Skin of body (tissue), 2 donors: ENCODE data around the gene BRCC3. TPM values are rescaled to one million over a fixed set of nuclear protein-coding genes. Genes with fewer than 3 reads are reported as not detected.
A peak's percentile ranks its signal among the peaks of the same experiment; 100 is the strongest.

Source experiments
- DNase-seq: peaks from one replicate; lab custom pipeline; 2025; lab: John Stamatoyannopoulos, UW
- total RNA-seq: library from RNA; depleted of rRNA; stranded (reverse); fragments of >200 nt; gene quantifications from one replicate; pipeline ENCODE4 v1.2.3, GENCODE V29; 2014

BRCC3 gene
- total RNA-seq: 12.1 TPM

DNA sequence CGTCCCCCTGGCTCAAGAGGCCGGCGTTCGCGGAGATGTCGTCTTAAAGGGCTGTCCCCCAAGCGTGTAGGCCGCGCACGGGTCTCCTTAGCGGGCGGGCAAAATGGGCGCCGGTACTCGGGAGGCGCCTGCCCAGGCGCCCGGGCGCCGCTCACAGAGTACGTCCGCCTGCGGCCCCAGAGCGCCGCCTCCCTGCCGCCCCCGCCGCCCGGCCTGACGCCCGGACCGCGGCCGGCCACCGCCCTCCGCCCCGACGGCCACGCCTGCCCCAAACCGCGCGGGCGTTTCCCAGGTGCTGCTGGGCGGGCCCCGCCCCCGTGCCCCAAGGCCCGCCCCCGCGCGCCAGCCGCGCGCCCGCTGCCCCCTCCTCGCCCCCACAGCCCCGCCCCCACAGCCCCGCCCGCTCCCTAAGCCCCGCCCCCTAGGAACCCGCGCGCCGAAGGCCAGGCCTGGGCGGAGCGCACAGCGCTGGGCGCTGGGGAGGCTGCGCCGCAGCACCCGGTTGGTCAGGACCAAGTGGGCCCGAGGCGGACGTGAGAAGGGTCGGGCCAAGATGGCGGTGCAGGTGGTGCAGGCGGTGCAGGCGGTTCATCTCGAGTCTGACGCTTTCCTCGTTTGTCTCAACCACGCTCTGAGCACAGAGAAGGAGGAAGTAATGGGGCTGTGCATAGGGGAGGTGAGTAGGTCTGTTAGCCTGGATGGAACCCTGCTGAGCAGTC is at the start of gene BRCC3, which contains the start of the genes CMC4 and MTCP1:
Gene BRCC3 (plus strand): TSS at position 534 of the 719 bp plus-strand sequence. CDS start 20 bp downstream, at position 554.
Gene CMC4 (minus strand): TSS at position 162 of the 719 bp plus-strand sequence. CDS start 7,113 bp downstream, outside the sequence.
Gene MTCP1 (minus strand): TSS at position 162 of the 719 bp plus-strand sequence. CDS start 5,126 bp downstream, outside the sequence.
- peak; percentile 61 for DNase-seq

DNA sequence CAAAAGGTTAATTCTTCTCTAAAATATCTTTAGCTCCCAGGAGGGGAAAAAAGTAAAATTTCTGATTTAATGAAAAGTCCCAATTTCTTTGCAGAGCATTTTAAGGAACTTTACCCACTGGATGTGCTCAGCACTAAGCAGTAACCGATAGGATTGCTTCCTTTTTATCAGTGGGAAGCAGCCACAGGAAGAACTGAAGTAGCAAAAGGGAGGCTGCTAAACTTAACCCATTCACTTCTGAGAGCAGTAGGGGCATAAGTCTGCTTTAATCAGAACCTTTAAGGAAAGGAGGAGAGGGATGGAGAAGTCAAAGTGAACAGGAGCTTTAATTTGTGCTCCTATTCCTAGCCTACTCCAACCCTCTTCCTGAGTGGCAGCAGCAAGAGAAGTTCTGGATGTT is 48.7 kb upstream of the BRCC3 start, which contains the start of gene F8:
Gene F8 (minus strand): TSS at position 139 of the 400 bp plus-strand sequence. CDS start 171 bp downstream, outside the sequence.
- DNase-seq: no peak

DNA sequence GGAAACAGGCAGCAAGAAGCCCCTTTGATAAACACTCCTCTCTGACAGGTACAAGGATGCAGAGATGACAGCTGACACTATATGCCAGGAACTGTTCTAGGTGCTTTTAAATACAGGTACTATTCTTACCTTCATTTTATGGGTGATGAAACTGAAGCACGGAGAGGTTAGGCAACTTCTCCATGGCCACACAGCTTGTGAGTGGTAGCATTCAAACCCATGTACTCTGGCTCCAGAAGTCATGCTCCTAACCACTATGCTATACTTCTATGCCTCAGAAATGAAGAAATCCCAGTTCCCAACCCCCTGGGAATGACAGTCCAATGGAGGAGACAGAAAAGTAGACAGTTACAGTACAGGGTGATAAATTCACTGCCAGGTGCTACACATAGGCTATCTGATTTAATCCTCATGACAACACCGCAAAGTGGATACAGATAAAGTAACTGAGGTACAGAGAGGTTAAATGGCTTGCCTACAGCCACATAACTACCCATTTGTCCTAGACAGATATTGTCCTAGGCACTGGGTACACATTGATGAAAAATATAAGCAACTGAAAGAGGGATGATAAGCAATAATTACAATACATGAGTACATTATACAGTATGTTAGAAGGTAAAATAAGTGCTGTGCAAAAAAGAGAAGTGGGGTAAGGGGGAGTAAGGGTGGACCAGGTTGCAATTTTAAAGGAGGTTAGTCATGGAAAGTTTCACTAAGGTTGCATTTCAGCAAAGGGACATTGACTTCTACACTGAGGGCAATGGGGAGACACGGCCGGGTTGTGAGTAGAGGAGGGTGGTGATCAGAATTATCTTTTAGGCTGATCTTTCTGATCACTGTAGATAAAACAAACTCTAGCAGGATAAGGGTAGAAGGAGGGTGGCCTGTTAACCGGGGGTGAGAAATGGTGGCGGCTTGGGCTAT is 47.1 kb upstream of the BRCC3 start:
- no peak for DNase-seq

DNA sequence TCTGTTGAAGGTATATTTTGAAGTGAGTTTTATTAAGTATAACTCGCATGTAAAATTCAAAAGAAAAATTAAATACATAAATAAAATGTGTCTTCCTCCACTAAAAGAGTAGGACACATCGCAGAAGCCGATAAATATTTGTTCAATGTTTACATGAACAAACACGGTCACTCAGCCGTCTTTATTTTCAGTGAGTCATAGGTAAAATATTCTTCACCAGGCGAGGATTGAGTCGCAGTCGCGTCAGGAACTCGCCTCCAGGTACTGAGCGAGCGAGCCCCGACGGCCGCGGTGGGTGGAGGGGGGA is 44.9 kb upstream of the BRCC3 start:
- no peak for DNase-seq

DNA sequence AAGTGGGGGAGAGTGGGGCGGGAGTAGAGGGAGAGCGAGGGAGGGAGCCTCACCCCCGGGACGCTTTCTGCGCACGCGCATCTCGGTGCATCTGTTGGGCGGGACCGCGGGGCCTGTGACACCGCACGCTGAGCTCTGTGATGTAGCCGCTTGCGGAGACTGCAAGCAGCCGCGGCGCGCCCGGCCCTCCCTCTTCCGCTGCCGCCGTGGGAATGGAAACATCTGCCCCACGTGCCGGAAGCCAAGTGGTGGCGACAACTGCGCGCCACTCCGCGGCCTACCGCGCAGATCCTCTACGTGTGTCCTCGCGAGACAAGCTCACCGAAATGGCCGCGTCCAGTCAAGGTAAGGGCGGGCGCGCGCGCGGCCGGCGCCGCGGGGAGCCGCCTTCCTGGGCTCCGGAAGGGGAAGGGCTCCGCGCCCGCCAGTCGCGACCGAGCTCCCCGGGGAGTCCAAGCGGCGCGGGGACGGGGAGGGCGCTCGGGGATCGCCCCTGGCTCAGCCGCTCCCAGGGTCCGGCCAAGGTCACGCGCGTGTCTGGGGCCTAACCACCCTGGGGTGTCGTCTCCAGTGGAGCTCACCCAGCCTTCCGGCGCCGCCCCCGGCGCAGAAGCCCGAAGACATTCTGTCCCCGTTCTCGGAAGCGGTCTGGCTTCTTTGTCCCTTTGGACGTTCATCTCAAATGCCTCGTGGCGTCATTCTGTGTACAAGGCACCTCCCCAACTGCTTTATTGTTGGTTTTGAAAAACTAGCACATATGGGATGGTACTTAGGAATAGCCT is 44.4 kb upstream of the BRCC3 start, which contains the start of gene FUNDC2:
Gene FUNDC2 (plus strand): TSS at position 118 of the 782 bp plus-strand sequence. CDS start 95 bp downstream, at position 213.
- peak; percentile 94 for DNase-seq

DNA sequence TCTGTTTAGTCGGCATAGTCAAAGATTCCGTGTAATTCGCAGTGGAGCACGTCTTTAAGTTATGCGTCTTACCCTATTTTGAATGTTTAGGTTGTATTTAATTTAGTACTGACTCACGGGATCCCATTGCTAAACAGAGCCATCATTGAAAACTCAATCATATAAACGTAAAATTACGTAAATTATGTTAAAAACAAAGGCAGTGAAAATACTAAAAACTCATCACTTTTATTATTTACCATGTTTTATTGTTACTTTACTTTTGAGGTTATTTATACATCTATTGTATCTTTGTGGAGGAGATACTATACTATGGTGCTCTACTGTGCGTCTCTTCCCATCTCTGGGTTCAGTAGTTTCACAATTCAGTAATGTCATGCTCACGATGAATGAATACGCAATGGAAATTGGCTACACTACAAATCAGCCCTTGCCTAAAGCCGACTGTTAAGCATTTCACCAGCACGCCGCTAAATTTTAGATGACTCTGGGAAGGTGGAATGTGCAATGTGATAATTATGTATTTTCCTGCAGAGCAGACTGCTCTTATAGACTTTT is 43.7 kb upstream of the BRCC3 start:
- DNase-seq: peak; percentile 50

DNA sequence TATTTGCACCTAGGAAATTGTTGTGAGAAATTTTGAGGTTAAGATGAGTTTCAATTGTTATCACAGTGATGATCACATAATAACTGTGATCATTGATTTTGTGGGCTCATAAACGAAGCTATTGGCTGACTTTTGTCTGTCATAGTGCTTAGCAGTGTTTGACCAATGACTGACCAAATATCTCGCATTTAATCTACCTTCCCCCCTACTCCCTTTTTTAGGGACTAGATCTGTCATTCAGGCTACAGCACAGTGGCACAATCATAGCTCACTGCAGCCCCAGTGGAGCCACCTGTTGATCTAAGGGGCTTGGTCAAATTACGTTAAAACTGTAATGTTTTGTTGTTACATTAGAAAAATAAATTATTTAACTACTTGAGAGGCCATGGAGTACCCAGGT is 43.2 kb upstream of the BRCC3 start:
- DNase-seq: no peak

DNA sequence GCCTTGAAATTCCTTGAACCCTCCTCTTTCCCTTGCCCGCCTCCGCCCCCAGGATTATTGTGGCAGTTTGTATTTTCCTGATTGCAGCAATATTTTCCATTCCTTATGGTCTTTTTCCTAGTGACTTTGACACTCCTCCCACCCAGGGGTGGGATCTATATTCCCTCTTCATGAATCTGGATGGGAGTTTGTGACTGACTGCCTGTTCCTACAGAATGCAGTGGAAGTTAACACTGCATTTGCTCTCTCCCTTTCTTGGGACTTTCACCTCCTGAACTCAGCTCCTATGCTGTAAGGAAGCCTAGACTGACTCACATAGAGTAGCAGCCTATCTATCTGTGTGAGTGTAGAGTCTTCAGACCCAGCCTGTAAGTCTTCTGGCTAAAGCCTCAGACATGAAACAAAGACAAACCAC is 42.4 kb upstream of the BRCC3 start:
- no peak for DNase-seq

DNA sequence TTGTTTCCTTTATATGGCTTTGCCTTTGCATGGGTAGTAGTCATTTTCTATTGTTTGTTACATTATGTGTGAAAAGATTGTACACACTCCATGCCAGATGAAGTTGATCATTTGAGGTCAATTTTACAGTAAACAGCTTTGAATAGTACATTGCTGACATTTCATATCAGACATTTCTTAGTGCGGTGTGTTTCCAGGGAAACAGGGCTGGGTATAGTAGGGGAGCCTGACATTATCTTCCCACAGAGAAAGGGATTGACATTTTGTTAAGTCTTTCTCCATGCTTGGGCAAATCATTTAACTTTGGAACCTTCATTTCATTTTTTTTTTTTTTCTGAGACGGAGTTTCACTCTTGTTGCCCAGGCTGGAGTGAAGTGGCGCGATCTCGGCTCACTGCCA is 39.7 kb upstream of the BRCC3 start:
- no peak for DNase-seq

DNA sequence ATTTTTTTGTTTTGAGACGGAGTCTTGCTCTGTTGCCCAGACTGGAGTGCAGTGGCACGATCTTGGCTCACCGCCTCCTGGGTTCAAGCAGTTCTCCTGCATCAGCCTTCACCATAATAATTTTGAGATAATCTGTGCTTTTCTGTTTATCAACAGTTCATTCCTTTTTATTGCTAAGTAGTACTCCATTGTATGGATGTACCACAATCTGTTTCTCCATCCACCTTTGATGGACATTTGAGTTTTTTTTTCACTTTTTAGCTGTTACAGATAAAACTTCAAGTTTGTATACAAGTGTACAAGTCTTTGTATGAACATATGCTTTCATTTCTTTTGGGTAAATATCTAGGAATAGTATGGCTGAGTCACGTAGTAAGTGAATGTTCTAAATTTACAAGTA is 35.6 kb upstream of the BRCC3 start:
- DNase-seq: no peak

DNA sequence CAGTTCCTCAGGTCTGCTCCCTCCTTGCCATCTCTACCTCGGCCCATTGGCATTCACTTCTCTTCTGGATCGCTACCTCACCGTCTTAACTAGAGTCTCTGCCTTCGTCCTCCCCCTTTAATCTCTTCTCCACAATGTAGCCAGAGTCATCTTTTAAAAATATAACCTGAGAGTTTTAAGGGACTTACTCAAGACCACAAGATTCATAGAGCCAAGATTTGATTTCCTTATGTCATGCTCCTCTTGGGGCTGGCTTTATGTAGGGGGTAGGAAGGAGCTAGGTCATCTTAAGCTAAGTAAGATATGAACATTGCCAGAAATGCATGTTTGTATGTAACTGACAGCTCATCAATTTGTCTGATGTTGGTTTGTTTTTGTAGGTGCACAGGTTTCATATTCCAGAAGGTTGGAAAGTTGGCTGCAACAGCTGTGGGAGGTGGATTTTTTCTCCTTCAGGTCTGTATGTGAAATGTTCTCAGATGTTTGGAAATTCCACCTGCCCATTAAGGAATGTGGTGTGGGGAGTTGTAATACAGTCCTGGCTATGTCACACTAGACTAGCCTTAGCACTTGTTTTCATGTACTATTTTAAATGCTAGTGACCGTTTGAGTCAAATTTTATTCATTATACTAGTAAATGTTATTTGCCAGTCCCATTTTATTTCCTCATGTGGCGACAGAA is 25.0 kb upstream of the BRCC3 start:
- no peak for DNase-seq

DNA sequence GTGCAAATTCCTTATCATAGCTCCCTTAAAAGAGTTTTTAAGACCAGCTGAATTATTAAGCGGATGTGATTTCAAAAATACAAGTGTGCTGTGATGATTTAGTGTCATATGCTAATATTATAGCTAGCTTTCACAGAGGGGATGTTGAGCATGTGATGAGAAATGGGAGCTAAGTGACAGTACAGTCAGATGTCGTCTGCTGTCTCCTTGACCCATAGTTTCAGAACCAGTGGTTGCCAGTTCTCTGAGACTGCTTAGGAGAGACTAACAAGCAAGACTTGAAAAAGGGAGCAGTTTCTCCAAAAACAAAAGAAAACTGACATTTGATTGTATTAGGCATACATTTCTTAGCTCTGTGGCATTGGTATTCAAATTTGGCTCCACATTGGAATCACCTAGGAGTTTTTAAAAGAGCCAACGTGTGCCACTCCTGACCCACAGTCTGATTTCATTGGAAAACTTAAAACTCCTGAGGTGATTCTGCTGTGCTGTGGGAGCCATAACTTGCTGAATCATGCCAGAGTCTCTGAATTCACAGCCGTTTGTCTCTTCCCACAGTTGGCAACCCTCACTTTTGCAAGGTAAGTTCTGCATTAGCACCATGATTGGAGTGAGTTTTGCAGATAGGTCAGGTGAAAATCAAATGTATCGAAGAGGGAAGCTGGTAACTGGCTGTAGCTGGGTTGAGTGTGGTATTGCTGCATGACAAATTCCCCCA is 24.3 kb upstream of the BRCC3 start:
- DNase-seq: no peak

DNA sequence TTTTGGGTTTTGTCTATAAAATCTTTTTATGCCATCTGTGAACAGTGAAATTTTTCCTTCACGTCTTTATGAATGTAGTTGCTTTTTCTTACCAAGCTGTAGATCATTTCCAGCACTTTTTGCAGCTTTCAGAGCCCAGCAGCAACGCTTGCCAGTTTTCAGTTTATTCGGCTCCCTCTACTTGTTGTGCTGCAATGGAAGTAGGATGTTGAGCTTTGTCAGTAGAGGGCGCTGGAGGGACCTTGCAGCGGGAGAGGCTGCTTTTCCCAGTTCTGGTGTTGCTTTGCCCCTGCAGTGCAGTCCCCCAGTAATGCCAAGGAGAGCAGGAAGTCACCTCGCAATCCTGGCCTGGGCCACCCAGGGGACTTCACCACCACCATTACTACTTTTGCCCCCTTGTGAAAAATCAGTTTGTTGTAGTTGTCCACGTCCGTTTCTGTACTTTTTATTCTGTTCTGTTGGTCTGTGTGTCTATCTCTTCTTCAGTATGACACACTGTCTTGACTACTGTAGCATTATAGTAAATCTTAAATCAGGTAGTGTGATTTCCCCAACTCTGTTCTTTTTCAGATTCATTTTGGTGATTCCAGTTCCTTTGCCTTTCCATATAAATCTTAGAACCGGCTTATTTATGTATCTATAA is 22.2 kb upstream of the BRCC3 start:
- DNase-seq: no peak

DNA sequence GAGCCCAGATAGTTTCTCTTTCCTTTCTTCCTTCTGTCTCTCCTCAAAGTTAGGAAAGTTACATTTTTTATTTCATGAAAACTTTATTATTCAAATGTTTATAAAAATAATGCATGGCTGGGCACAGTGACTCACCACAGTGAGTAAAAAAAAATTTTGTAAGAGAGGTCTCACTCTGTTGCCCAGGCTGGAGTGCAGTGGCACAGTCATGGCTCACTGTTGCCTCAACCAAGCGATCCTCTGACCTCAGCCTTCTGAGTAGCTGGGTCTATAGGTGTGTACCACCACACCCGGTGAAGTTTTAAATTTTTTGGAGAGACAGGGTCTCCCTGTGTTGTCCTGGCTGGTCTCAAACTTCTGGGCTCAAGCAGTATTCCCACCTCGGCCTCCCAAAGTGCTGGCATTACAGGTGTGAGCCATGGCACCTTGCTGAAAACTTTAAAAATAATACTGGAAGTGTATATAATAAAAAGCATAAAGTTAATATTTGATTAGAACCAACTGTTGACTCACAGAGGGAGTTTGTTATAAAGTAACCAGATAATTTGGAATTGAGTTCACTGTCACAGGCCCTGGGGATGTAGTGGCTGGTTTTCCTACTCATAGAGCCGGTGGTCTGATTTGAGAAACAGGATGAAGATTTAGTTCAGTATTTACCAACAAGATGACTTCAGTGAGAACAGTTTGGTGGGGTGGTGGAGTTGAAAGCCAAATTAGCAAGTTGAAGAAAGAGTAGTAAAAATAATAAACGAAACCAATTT is 18.4 kb upstream of the BRCC3 start:
- DNase-seq: no peak

DNA sequence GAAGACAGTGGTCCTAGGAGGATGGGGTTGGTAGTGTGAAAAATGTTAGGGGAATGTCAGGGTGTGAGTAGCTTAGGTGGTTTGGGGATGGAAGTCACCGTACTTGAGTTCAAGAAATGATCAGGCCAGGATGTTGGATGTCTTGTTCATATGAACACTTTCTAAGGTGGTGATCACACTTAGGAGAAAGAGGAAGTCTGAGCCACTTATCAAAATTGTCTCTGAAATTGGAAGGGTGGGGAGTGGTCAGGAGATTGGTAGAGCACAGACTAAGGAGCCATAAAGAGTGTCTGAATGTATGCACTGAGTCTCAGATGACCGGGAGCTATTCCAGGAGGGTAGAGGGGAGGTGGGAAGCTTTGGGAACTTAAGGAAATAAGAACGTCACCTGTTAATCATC is 17.7 kb upstream of the BRCC3 start:
- DNase-seq: no peak

DNA sequence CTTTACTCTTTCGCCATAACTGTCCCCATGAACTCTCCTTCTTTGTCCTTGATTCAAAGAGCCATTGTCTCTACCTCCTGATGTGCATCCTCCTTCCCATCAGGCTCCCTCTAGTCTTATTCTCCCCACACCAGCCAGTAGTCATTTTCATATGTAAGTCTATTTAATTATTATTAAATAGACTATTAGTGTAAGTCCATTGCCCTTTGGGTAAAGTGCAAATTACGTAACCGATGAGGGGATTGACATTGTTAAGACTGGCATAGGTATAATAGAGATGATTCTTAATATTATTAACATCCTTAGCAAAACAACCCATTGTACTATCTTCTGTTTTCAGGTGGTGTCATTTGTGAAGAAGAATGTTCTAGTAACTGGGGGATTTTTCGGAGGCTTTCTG is 17.1 kb upstream of the BRCC3 start:
- DNase-seq: no peak

DNA sequence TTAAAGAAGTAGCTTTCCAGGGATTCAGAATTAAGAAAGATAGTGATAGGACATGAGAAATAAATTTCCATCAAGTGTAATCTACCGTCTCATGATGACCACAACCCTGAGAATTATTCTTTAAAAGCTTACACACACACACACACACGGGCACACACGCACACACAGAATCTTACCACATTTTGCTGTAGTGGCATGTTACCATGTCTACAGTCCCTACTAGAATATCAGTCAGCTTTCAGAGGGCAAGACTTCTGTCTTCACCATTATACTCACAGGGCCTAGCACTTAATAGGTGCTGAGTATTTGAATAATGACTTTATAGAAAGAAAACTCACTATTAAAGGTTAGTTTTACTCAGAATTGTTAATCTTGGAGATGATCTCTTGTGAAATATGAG is 15.8 kb upstream of the BRCC3 start:
- DNase-seq: no peak

DNA sequence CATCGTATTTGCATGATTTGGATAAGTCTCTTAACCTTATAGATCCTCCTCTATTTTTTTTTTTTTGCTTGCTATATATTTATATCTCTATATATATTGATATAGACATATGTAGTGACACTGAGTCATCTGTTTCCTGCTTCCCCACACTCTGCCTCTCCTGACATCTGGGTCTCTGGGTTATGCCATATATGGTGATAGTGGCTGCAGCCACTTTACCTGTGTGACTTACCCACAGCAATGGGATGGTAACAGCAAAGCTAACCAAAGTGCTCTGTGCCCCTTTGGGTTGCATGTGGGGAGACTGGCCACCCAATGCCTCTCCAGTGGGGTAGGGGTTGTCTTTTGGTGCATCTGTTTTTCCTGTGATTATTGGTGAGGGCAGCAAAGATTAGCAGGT is 14.8 kb upstream of the BRCC3 start:
- no peak for DNase-seq
